Pericardium fibroblast (primary cell): ENCODE measurements around the gene LAMA1. TPM values are rescaled to one million over a fixed set of nuclear protein-coding genes. Genes with fewer than 3 reads are reported as not detected.

ENCODE experiments used
- total RNA-seq: library from RNA; depleted of rRNA; stranded (reverse); fragments of >200 nt; gene quantifications from 2 replicates; pipeline ENCODE4 v1.2.3, GENCODE V29; 2015

The LAMA1 gene
- total RNA-seq: 19.0 and 22.1 TPM in 2 replicates

GRCh38 chr18:7117390-7118355 lies at the start of gene LAMA1:
Gene LAMA1, minus strand, starts transcription at chr18:7117797. Its CDS starts 77 bp downstream, at chr18:7117720.

Other genes starting within 250 kb of the LAMA1 start
- not detected in 2 replicates for gene LRRC30, start 113.3 kb upstream of the LAMA1 start, total RNA-seq